ENCODE measurements around the gene MEP1A.

- TF ChIP-seq CTCF (IDR thresholded peaks at IDR 0.05) (no peak), POLR2AphosphoS5 (IDR thresholded peaks at IDR 0.05) (no peak), POLR2A (IDR thresholded peaks at IDR 0.05) (no peak), EP300 (IDR thresholded peaks at IDR 0.05) (no peak)
These were observed 26.4 kb downstream of the MEP1A start for GRCh38 chr6:46819561-46819960.
